ENCODE results near the gene MT1A.
A peak's percentile ranks its signal among the peaks of the same experiment; 100 is the strongest.
"Not testable (repeated sequence)": the region's sequence is repeated elsewhere in the genome, so short reads cannot be mapped to it uniquely, and the experiment has no call there.

MT1A gene

DNA sequence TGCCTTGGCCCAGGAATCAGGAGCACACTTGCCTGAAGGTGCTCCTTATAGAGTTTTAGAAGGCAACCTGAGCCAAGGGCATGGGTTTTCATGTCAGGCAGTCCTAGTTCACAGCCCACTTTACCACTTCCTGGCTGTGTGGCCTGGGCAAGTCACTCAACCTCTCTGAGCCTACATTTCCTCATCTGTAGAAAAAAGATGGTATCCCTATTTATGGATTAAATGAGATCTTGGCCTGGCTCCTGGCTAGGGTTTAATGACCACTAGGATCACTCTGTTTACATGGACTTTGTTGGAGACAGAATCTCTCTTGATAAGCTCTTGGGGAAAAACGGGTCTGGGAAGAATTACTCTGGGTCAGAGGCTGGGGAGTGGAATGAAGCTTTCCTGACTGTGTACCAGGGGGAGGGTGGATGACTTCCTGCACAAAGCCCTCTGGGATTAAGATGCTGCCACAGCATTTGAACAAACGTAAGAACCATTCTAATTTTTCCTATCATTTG is 27.8 kb upstream of the MT1A start:
- no CpG with 5 or more reads among the region's 2 CpGs for WGBS (ENCODE audit: insufficient coverage, insufficient read length)
- H3K9me3 ChIP-seq (ENCODE audit: control insufficient read depth, insufficient read depth, low read length): no peaks in the 10 kb centered on the region
- no peak for DNase-seq (ENCODE audit: low read depth, low spot score)
- H3K4me3 ChIP-seq (ENCODE audit: low read length): no peak overlapping the region
- peaks cover 32% of the 10 kb centered on the region for H3K27me3 ChIP-seq (ENCODE audit: control insufficient read depth, insufficient read depth, low read length)
- no peaks in the 10 kb centered on the region for H3K36me3 ChIP-seq (ENCODE audit: control insufficient read depth, insufficient read depth, low read length)
- H3K4me1 ChIP-seq (ENCODE audit: control insufficient read depth, insufficient read depth, low read length): 0 out of 2 replicates have a peak, but pooled peaks cover 2% of the 10 kb centered on the region
- H3K27ac ChIP-seq (ENCODE audit: low read length): no peak overlapping the region

DNA sequence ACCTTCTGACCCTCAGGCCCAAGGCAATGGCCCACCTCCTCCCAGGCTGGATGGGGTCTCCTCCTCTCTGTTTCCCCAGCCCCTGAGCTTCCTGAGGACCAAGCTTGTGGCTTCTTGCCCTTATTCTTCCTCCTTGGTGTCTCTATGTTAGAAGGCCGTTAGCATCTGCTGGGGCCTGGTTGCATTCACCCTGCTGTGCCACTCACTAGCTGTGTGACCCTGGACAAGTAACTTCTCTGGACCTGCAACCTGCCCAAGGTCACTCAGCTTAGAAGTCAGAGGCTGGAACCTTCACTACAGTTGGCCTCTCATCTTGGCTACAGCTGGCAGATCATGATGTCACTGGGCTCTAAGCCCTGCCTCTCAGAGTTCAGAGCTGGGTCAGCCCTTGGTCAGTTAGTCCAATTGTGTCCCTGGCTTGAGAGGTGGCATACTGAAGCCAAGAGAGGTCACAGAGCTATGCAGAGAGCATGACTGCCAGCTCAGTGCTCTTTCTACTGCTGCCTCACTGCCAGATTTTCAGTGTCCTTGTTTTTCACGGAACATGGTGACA is 27.1 kb upstream of the MT1A start:
- H3K4me3 ChIP-seq (ENCODE audit: low read length): no peak overlapping the region
- no CpG with 5 or more reads among the region's 2 CpGs for WGBS (ENCODE audit: insufficient coverage, insufficient read length)
- H3K27me3 ChIP-seq (ENCODE audit: control insufficient read depth, insufficient read depth, low read length): peaks cover 37% of the 10 kb centered on the region
- H3K9me3 ChIP-seq (ENCODE audit: control insufficient read depth, insufficient read depth, low read length): no peaks in the 10 kb centered on the region
- H3K4me1 ChIP-seq (ENCODE audit: control insufficient read depth, insufficient read depth, low read length): 0 out of 2 replicates have a peak, but pooled peaks cover 2% of the 10 kb centered on the region
- no peak for DNase-seq (ENCODE audit: low read depth, low spot score)
- H3K27ac ChIP-seq (ENCODE audit: low read length): no peak overlapping the region
- H3K36me3 ChIP-seq (ENCODE audit: control insufficient read depth, insufficient read depth, low read length): no peaks in the 10 kb centered on the region

DNA sequence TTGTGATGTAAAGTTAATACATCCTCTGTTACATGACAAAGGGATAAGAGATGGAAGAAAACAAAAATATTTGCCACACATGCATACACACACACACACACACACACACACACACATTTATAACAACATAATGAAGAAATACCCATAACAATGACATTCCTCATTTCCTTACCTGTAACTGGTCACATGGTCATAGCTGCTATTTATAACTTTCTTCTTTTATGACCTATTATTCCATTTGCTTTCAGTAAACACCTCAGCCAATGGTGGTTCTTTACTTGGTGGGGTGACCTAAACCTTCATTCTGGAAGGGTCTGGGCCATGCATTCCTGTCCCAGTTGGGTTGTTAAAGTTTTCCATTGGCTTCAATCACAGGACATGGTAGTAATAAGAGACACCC is 24.8 kb upstream of the MT1A start:
- Histone ChIP-seq H3K27ac (ENCODE audit: low read length) (no peak overlapping the region), H3K4me3 (ENCODE audit: low read length) (no peak overlapping the region)

DNA sequence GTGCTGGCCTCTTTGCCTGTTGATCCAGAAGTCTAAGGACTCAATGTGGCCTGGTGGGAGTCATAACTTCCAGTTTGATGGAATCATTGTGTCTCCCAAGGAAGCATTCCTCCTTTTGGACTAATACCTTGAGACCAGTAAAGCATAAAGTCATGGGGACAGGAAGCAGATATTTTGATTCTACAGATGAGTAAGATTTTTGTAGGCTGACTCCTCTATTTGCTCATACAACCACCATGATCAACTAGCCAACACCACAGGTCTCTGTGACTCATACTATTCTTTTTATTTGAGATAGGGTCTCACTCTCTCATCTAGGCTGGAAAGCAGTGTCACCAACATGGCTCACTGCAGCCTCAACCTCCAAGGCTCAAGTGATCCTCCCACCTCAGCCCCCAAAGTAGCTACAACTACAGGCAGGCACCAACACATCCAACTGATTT is 23.9 kb upstream of the MT1A start:
- Histone ChIP-seq H3K9me3 (ENCODE audit: control insufficient read depth, insufficient read depth, low read length) (no peaks in the 10 kb centered on the region), H3K4me1 (ENCODE audit: control insufficient read depth, insufficient read depth, low read length) (peaks cover 3% of the 10 kb centered on the region; the same call in 1 of the 2 replicates), H3K27me3 (ENCODE audit: control insufficient read depth, insufficient read depth, low read length) (peaks cover 50% of the 10 kb centered on the region), H3K27ac (ENCODE audit: low read length) (no peak overlapping the region), H3K4me3 (ENCODE audit: low read length) (no peak overlapping the region), H3K36me3 (ENCODE audit: control insufficient read depth, insufficient read depth, low read length) (no peaks in the 10 kb centered on the region)
- no peak for DNase-seq (ENCODE audit: low read depth, low spot score)

More for the DNA sequence above, 24.8 kb upstream of the MT1A start:
- Histone ChIP-seq H3K9me3 (ENCODE audit: control insufficient read depth, insufficient read depth, low read length) (no peaks in the 10 kb centered on the region), H3K27me3 (ENCODE audit: control insufficient read depth, insufficient read depth, low read length) (peaks cover 51% of the 10 kb centered on the region), H3K4me1 (ENCODE audit: control insufficient read depth, insufficient read depth, low read length) (peaks cover 3% of the 10 kb centered on the region; the same call in 1 of the 2 replicates), H3K36me3 (ENCODE audit: control insufficient read depth, insufficient read depth, low read length) (no peaks in the 10 kb centered on the region)
- DNase-seq (ENCODE audit: low read depth, low spot score): no peak

DNA sequence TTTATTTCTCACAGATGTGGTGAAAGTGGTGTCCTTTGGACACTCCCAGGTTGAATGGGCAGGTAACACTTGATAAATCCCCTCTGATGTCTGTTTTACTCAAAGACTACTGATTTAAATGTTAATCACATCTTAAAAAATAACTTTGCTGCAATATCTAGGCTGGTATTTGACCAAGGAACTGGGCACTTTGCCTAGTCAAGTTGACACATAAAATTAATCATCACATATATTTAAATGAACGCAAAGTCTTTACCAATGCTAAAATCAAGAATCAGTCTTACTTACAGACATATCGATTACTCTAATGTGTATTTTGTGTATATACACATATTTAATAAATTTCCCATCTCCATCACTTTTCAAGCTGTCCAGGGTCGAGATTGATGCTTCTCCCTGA is 23.1 kb upstream of the MT1A start:
- Histone ChIP-seq H3K36me3 (ENCODE audit: control insufficient read depth, insufficient read depth, low read length) (no peaks in the 10 kb centered on the region), H3K4me3 (ENCODE audit: low read length) (no peak overlapping the region), H3K27me3 (ENCODE audit: control insufficient read depth, insufficient read depth, low read length) (peaks cover 50% of the 10 kb centered on the region), H3K4me1 (ENCODE audit: control insufficient read depth, insufficient read depth, low read length) (peaks cover 3% of the 10 kb centered on the region; the same call in 1 of the 2 replicates), H3K9me3 (ENCODE audit: control insufficient read depth, insufficient read depth, low read length) (no peaks in the 10 kb centered on the region), H3K27ac (ENCODE audit: low read length) (no peak overlapping the region)
- no CpG with 5 or more reads among the region's 3 CpGs for WGBS (ENCODE audit: insufficient coverage, insufficient read length)
- no peak for DNase-seq (ENCODE audit: low read depth, low spot score)

DNA sequence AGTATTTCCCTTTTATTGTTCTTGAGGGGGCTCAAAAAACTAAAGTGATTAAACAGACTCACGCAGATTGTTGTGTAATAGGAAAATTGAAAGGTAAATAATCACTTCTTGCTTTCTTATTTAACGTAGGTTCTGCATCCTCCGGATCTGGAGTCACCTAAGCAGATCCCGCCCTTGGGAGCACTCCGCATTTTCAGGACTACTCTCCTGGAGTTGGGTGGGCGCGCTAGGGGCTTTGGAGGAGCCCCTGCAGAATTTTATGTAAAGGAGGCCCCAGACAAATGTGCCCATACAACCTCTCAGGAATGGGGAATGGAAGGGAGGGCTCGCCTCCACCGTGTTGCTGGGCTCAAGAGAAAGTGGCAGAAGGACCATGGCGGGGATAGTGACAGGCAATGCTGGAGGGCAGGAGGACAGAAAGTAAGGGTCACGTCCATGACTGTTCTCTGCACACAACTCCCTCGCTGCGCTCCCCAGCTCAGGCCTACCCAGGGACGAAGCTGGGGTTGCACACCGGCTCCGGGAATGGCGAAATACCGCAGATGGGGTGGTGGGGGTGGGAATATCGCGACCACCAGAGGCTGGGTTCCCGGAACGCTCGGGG is 21.8 kb upstream of the MT1A start:
- no CpG with 5 or more reads among the region's 23 CpGs for WGBS (ENCODE audit: insufficient coverage, insufficient read length)
- H3K9me3 ChIP-seq (ENCODE audit: control insufficient read depth, insufficient read depth, low read length): no peaks in the 10 kb centered on the region
- no peaks in the 10 kb centered on the region for H3K36me3 ChIP-seq (ENCODE audit: control insufficient read depth, insufficient read depth, low read length)
- H3K4me3 ChIP-seq (ENCODE audit: low read length): peak overlapping the region; percentile 25
- H3K27me3 ChIP-seq (ENCODE audit: control insufficient read depth, insufficient read depth, low read length): peaks cover 48% of the 10 kb centered on the region
- no peak overlapping the region for H3K27ac ChIP-seq (ENCODE audit: low read length)
- DNase-seq (ENCODE audit: low read depth, low spot score): no peak
- peaks cover 3% of the 10 kb centered on the region; the same call in 1 of the 2 replicates for H3K4me1 ChIP-seq (ENCODE audit: control insufficient read depth, insufficient read depth, low read length)

DNA sequence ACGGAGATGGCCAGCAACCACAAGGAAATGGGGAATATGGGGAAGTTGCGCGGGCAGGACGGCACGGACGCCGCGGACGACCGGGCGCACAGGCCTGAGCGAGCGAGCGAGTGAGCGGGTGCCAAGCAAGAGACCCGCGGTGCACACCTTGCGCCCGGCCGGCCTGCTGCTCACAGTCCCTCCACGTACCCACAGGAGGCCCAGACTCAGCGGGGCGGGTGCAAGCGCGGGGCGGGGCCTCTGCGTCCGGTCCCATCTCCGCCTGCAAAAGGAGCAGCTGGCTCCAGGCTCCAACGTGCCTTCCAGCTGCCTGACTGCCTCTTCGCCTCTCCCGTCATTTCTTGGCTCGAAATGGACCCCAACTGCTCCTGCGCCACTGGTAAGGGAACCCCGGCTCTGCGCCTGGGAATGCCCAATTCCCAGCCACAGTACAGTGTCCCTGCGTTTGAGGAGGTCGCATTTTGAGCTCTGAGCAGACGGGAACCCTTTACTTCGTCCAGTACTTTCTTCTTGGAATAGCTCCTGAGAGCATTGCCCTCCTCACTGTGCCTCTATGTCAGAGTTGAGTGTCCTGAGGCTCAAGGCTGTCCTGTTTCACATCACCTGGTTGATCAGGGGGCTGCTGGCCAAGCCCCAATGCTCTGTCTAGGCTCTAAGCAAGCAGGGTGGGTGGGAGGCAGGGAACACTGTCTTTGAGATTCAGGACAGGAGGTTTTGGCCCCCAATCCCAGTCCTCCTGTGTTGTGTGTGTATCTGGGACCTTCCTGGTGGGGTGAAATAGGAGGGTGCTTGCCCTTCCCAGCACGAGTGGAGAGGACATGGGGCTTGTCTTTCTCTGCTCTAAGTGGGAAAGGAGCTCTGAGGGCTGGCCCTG is 21.0 kb upstream of the MT1A start:
- H3K4me3 ChIP-seq (ENCODE audit: low read length): peak overlapping the region; percentile 25
- H3K9me3 ChIP-seq (ENCODE audit: control insufficient read depth, insufficient read depth, low read length): no peaks in the 10 kb centered on the region
- no CpG with 5 or more reads among the region's 41 CpGs for WGBS (ENCODE audit: insufficient coverage, insufficient read length)
- no peaks in the 10 kb centered on the region for H3K36me3 ChIP-seq (ENCODE audit: control insufficient read depth, insufficient read depth, low read length)
- H3K27me3 ChIP-seq (ENCODE audit: control insufficient read depth, insufficient read depth, low read length): peaks cover 48% of the 10 kb centered on the region
- no peak overlapping the region for H3K27ac ChIP-seq (ENCODE audit: low read length)
- DNase-seq (ENCODE audit: low read depth, low spot score): no peak
- H3K4me1 ChIP-seq (ENCODE audit: control insufficient read depth, insufficient read depth, low read length): peaks cover 3% of the 10 kb centered on the region; the same call in 1 of the 2 replicates

DNA sequence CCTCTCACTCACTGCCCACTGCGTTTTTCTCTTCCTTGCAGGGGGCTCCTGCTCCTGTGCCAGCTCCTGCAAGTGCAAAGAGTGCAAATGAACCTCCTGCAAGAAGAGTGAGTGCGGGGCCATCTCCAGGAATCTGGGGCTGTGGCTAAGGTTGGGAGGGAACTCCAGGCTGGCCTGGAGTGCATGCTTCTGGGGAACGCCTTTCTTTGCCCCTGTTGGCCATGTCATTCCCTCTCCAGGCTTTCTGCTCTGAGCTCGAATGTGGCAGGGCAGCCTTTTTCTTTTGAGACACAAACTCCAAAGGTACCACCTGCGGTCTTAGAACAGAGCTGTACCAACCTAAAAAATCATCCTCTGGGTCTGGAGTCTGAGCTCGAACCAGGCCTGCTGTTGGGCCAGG is 20.3 kb upstream of the MT1A start:
- H3K4me1 ChIP-seq (ENCODE audit: control insufficient read depth, insufficient read depth, low read length): peaks cover 3% of the 10 kb centered on the region; the same call in 1 of the 2 replicates
- WGBS (ENCODE audit: insufficient coverage, insufficient read length): no CpG with 5 or more reads among the region's 6 CpGs
- no peak overlapping the region for H3K27ac ChIP-seq (ENCODE audit: low read length)
- no peak for DNase-seq (ENCODE audit: low read depth, low spot score)
- H3K36me3 ChIP-seq (ENCODE audit: control insufficient read depth, insufficient read depth, low read length): no peaks in the 10 kb centered on the region
- H3K4me3 ChIP-seq (ENCODE audit: low read length): no peak overlapping the region
- H3K9me3 ChIP-seq (ENCODE audit: control insufficient read depth, insufficient read depth, low read length): no peaks in the 10 kb centered on the region
- H3K27me3 ChIP-seq (ENCODE audit: control insufficient read depth, insufficient read depth, low read length): peaks cover 51% of the 10 kb centered on the region

DNA sequence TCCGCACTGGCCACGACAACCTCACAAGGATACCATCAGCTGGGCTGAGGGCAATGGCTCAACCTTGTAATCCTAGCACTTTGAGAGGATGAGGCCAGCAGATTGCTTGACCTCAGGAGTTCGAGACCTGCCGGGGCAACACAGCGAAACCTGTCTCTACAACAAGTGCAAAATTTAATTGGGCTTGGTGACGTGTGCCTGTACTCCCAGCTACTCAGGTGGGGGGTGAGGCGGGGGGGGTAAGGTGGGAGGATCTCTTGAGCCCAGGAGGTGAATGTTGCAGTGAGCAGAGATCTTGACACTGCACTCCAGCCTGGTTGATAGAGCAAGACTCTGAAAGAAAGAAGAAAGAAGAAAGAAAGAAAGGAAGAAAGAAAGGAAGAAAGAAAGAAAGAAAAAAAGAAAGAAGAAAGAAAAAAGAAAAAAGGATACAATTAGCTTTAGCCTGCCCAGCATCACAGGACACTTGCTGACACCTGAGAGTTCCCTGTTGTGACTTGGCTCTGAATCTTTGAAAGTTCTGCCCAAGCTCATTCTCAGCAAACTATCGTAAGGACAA is 18.0 kb upstream of the MT1A start:
- H3K9me3 ChIP-seq (ENCODE audit: control insufficient read depth, insufficient read depth, low read length): no peaks in the 10 kb centered on the region
- no peak overlapping the region for H3K27ac ChIP-seq (ENCODE audit: low read length)
- H3K27me3 ChIP-seq (ENCODE audit: control insufficient read depth, insufficient read depth, low read length): peaks cover 68% of the 10 kb centered on the region
- DNase-seq (ENCODE audit: low read depth, low spot score): no peak
- no CpG with 5 or more reads among the region's 8 CpGs for WGBS (ENCODE audit: insufficient coverage, insufficient read length)
- no peak overlapping the region for H3K4me3 ChIP-seq (ENCODE audit: low read length)
- peaks cover 6% of the 10 kb centered on the region for H3K4me1 ChIP-seq (ENCODE audit: control insufficient read depth, insufficient read depth, low read length)
- H3K36me3 ChIP-seq (ENCODE audit: control insufficient read depth, insufficient read depth, low read length): no peaks in the 10 kb centered on the region

DNA sequence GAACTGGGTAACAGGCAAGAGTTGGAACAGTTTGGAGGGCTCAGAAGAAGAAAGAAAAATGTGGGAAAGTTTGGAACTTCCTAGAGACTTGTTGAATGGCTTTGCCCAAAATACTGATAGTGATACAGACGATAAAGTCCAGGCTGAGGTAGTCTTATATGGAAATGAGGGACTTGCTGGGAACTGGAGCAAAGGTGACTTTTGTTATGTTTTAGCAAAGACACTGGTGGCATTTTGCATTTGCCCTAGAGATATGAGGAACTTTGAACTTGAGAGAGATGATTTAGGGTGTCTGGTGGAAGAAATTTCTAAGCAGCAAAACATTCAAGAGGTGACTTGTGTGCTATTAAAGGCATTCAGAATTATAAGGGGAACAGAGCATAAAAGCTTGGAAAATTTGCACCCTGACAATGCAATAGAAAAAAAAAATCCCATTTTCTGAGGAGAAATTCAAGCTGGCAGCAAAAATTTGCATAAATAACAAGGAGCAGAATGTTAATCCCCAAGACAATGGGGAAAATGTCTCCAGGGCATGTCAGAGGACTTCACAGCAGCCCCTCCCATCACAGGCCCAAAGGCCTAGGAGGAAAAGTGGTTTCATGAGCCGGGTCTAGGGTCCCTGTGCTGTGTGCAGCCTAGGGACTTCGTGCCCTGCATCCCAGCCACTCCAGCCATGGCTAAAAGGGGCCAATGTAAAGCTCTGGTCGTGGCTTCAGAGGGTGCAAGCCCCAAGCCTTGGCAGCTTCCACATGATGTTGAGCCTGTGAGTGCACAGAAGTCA is 16.6 kb upstream of the MT1A start:
- peaks cover 72% of the 10 kb centered on the region for H3K27me3 ChIP-seq (ENCODE audit: control insufficient read depth, insufficient read depth, low read length)
- H3K36me3 ChIP-seq (ENCODE audit: control insufficient read depth, insufficient read depth, low read length); H3K9me3 ChIP-seq (ENCODE audit: control insufficient read depth, insufficient read depth, low read length); H3K27ac ChIP-seq (ENCODE audit: low read length); H3K4me1 ChIP-seq (ENCODE audit: control insufficient read depth, insufficient read depth, low read length); DNase-seq (ENCODE audit: low read depth, low spot score); H3K4me3 ChIP-seq (ENCODE audit: low read length): not testable (repeated sequence)
- WGBS (ENCODE audit: insufficient coverage, insufficient read length): no CpG with 5 or more reads among the region's 4 CpGs

Data from iPS DF 6.9 (cell line).